GM18909 (cell line): ENCODE data around the gene ANKRD34A.
A peak's percentile ranks its signal among the peaks of the same experiment; 100 is the strongest.

Experiments used
- ATAC-seq: cut with Tn5 transposase; IDR thresholded peaks from one replicate; pipeline ENCODE4 v1.9.1; 2021; ENCODE audit warnings: mild to moderate bottlenecking; ENCODE audit not compliant: unreplicated experiment, poor library complexity

Gene ANKRD34A

DNA sequence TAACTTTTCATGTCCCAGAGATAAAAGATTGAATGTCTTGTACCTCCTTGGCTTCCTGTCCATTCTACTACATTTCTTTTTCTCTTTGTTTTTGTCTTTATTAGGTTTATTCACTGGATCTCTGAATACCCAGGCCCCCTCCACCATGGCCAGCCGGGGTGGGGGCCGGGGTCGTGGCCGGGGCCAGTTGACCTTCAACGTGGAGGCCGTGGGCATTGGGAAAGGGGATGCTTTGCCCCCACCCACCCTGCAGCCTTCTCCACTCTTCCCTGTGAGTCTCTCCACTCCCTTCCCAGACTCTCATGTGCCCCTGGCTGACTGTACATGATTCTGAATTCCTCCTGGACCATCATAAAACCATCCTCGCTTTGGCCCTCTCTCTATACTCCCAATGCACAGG is 10.3 kb upstream of the ANKRD34A start:
- no peak for ATAC-seq

DNA sequence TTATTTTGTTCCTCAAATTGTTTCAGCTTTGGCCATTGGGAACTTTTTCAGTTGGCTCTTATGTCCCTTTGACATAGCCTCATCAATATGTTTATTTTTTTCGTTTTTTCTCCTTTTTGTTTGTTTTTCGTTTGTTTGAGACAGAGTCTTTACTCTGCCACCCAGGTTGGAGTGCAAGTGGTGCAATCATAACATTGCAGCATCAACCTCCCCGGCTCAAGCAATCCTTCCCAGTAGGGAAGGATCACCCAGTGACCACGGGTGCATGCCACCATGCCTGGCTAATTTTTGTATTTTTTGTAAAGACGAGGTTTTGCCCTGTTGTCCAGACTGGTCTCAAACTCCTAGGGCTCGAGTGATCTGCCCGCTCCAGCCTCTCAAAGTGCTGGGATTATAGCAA is 8.2 kb upstream of the ANKRD34A start:
- no peak for ATAC-seq

DNA sequence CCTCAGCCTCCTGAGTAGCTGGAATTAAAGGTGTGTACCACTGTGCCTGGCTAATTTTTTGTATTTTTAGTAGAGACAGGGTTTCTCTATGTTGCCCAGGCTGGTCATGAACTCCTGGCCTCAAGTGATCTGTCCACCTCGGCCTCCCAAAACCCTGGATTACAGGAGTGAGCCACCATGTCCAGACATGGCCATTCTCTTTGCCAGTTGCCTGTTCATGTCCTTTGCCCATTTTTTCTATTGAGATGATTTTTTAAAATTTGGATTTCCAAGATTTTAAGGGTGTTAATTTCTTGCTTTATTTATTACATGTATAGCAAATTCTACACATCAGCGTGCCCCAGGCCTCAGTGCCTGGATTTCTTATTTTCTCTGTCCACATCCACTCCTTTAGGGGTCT is 2.9 kb upstream of the ANKRD34A start:
- no peak for ATAC-seq

DNA sequence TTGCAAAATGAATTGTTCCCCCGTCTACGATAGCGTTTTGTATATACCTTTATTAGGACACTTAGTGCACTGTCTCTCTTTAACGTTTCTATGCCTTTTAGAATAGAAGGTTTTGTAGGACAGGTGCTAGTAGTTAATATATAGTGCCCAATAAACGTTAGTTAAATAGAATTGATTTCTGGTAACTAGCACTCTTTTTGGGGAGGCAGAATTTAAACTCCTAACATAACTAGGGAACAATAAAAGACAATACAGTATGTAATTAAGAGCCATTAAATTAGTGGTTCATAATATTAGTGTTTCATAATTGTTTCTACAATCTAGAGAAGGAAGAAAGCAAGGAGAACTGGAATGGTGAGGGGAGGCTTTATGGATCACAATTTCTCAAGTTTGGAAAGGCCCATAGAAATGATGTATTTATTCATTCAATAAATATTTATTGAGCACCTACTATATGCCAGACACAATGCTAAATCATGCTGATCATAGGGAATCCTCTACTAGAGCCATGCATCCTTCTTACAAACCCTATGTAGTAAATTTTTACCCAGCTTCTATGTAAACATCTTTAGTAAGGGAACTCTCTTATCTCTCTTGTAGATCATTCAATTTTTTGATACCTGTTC is 857 bp upstream of the ANKRD34A start:
- no peak for ATAC-seq

DNA sequence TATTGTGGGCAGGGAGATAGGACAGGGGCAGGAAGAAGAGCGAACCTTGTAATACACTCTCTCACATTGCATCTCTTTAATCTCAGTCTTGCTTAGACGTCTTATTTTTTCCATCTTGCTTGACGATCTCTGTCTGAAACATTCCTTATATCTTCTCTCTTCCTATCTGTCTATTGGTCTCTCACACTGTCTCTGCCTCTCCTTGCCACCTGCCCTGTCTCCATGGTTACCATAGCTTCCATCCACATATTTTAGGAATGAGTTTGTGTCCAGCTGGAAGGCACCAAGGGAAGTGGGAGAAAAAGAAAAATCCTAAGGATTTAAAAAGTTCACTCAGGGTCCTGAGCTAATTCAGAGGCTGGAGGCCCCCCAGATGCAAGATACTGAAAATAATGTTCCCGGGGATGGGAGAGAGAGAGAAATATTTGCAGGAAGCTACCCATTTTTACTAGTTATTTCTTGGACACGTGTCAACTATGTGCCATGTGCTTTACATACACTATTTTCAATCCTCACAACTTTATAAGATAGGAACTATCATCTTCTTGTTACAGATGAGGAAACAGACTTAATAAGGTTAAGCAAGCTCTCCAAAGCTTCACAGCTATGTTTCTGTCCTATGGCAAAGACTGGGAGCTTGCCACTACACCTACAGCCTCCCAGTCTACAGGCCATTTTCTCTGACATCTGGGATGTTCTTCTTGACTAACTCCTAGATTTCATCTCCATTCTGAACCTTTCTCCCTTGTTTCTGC is 933 bp downstream of the ANKRD34A start:
- ATAC-seq: no peak

DNA sequence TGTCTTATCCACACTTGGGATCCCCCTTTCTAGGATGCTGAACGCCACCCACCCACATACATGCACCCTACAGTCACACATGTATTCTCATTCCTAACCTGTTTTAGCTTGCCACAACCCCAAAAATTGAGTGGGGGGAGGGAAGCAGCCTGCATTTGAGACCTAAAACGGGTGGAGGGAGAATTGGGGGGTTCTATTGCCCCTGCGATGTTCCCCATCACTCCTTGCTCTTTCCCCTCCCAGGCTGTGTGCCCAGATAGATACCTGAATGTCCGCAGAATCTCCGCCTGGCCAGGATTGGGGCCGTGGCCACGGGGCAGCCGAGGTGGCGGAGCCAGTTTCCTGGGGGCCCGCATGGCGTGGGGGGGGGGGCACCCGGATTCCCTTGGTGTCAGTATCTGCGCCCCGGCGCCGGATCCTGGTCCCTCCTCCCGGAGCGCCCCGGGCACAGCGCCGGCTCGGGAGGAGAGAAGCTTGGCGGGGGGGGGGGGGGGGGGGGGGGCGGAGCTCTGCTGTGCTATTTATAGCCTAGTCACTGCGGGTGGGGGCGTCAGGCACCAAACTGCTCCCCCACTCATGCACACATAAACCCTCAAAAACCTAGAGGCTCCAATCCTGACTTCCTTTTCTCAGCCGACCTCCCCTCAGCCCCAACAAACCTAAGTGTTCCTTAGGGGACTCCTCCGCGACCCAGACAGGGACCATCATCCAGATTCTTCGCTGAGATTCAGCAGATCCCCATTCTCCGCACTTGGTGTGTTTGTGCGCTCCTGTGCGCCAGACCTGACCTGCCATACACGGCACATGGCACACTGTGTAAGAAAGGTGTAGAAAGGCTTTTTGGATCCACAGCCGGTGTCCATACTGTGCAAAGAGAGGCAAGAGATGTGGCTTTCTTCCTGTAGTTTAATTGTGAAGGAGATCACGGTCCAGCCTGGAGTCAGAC is 1.9 kb downstream of the ANKRD34A start:
- ATAC-seq: no peak

DNA sequence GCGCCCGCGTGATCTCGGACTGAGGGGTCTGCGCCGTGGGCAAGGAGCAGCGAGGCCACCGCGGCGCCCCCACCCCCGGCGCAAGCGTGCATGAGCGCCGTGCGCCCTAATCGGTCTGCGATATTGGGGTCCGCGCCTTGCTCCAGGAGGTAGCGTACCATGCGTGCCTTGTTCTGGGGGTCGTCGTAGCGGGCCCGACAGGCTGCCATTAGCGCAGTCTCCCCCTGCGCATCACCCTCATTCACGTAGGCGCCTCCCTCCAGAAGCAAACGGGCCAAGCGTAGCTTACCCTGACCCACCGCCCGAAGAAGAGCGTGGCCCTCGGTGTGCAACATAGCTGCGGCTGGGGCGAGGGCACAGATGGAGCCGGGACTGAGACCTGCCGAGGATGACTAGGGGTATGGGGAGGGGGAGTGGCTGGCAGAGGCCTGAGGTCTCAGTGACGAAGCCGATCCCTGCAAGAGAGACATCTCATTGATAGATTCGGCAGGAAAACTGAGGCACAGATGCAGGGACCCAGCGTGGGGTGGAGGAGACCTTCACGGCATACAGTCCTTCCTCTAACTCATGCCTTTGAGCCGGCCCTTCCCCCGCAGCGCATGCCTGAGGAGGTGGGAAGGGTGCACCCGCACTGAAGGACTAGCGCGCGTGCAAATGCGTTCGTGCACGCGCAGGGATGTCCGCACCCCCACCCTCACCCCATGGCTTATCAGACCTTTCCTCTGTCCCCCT is 2.8 kb downstream of the ANKRD34A start:
- no peak for ATAC-seq

DNA sequence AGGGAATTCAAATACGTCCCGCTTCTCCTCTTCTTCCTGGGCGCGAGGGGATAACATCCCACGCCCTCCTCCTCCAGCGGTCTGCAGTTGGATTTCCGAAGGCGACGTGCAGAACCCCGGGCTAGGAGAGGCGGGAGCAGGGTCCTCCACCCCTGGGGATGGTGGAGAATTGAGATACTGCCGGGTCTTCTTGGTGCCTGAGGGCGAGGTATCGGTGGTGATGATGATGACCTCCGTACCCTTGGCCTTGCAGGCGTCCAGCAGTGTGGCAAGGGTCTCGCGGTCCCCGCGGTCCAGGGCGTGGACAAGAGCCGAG is 3.3 kb downstream of the ANKRD34A start:
- ATAC-seq: no peak

DNA sequence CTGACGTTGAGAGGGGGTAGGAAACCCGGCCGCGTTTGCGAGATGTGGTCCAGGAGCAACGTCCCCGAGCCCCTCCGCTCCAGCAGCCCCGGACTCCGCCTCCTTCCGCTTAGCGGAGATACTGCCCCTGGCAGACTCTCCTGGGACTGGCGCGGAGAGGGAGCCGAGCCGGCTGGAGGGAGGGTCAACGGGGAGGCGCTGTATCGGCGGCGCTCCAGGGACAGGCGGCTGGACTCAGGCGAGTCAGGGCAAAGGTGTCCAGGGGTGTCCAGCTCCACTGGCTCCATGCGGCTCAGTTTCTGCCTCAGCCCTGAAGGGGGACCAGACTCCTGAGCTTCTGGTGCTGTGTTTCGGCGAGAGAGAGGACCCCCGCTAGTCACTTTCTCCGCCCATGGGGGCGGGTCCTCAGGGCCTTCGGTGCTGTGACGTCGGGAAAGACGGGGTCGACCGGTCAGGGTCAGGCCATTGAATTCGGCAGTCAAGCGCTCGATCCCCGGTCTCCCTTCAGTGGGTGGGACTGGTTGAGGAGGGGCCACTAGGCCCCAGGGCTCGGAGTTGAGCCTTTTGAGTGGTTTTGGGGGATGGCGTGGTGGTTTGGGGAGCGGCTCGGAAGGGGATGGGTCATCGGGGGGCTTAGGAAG is 3.8 kb downstream of the ANKRD34A start:
- ATAC-seq: no peak

DNA sequence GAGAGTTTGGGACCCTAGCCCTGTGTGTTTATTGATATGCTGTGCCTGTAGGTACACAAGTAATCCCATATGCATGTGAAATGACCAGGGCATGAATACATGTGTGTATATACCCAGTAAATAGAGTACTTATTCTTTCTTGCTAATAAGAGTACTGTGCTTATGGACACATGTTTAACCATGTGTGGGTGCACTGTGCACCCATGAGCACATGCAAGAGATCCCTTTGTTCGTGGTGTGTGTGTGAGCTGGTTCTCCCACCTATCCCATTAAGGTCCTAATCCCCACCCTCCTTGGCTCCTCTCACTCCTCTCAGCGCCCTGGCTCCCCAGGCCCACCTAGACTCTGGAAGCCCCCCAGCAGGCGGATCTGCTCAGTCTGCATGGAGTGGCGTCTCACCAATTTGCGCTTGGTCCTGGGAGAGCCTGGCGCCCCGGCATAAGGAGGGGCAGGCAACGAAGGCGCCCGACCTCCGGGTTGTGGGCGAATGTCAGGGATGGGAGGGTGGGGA is 4.4 kb downstream of the ANKRD34A start:
- ATAC-seq: no peak

DNA sequence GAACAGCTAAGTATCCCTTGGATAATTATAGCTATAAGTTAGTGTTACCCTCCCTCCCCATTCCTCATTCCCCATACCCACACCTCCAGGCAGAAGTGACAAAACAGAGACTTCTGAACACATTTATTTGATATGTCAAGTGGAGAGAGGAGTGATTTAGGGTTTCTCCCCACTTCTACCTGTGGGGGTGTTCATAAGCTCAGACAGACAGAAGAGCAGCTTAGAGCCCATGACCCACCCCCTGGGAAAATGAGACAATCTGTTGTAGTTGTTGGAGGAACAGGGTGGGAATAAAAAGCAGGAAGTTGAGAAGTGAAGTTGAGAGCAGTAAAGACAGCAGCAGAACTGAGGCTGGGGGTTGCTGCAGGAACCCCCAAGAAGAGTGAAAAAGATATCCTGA is 5.0 kb downstream of the ANKRD34A start:
- ATAC-seq: no peak

DNA sequence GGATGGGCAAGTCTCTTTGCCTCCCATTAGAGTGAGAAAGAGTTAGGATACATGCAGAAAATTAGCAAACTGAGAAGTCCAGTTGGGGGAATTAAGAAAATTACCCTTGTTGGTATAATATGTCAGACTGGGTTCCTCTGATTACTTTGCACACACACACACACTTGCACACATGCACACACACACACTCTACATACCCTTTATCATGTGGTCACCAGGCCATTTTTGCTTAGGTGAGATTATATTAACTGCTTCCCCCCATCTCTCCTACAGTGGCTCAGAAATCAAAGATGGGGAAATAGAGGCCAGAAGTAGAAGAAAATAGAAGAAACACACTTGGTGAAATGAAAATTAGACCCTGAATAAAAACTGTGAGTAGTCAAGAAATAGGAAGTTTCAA is 5.6 kb downstream of the ANKRD34A start:
- no peak for ATAC-seq

DNA sequence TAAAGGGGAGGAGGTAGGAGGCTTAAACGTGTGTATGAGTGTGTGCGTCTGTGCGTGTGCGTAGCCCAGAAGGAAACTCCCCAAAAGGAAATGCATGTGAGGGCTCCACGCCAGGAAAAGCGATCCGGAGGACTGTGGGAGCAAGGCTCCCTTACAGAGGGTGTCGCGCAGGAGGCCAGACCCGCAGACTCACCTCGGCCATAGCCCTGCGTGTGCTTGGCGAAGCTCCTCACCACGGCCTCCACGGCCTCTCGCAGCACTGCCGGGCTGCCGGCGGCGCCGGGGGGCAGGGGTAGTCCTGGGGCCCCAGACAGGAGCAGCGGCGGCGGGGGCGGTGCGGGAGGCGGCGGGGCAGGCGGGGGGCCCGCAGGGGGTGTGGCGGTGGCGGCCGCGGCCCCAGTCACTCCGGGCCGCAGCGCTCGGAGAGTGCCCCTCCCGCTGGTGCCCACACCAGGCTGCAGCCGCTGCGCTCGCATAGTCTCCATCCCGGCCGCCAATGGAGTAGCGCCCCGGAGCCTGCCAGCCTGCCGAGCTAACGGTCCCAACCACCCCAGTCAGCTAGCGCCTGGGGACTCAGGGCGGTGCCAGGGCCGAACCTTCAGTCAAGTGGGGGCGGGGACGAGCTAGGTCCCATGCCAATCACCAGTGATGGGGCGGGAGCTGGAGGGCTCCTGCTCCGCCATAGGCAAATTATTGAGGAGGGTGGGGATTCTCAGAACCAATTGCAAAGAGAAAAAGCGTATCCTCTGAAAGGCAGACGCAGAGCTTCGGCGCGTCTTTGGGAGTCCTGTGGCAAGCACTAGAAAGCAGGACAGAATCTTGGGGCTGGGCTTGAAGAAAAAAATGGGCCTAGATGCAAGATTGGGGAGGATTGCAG is 6.7 kb downstream of the ANKRD34A start, which contains the start of gene LIX1L:
Gene LIX1L (minus strand): TSS at position 575 of the 877 bp plus-strand sequence. CDS start 90 bp downstream, at position 485.
- peak; percentile 87 for ATAC-seq

DNA sequence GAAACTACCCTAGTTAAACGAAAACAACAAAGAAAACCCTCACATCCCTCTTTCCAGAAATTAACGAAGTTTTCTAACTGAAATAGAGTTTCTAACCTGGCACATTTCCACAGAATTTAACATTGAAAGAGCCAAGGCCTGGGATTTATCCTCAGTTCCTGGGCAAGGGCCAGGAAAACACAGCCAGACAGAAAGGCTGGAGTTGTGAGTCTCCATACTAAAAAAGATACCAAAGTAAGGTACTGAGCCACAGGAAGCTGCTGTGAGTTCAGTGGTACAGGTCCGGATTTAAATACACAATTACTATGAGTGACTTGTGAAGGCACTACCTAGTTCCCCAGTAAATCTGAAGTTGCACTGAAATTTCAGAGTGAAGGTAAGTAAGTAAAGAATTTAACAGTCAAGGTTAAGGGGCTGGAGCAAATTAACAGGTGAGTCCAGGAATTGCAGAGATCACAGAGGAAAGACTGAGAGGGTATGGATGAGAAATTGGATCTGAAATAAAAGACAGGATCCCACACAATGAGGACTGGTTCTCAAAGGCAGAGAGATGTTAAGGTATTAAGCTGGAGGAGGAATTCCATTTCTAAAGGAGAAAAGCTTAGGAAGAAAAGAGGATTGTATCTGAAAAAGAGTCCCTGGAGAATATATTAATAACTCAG is 7.5 kb downstream of the ANKRD34A start:
- no peak for ATAC-seq

DNA sequence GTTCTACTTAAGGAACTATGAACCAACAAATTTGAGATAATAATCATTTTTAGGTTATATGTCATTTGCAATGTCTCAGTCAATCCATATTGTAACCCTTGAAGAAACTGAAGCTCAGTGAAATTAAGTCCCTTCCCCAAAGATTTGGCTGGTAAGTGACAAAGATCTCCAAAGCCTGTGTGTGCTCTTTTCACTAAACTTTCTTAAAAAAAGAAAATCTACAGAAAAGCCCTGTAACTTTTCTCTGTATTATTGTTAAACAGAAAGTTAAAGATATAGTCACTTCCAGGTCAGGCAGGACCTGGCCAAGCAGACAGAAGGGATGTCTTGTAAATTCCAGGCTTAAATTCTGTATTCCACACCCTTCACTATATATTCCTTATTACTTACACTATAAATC is 8.0 kb downstream of the ANKRD34A start:
- no peak for ATAC-seq

DNA sequence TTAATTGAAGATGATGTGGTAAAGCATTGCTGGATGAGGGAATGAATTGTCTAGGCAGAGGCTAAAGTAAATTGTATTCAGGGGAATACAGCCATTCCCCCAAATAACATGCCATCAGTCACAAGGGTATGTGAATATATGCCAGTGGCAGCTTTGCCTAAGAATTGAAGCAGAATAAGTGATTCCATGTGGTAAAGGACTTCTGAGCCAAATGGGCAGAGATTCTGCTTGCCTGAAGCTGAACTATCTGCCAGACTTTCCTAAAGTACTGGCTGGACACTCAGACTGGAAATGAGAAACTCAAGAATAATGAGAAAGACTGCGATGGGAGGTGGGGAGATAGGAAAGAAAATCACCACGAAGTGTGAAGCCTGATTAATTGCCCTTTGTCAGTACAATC is 8.9 kb downstream of the ANKRD34A start:
- no peak for ATAC-seq

DNA sequence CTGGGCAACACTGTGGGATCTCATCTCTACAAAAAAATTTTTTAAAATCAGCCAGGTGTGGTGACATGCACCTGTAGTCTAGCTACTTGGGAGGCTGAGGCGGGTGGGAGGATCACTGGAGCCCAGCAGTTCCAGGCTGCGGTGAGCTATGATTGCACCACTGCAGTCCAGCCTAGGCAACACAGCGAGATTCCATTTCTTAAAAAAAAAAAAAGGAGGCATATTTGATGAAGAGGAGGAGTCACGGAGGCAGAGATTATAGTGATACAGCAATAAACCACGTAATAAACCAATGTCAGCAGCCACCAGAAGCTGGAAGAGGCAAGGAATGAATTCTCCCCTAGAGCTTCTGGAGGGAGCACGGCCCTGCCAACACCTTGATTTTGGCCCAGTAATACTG is 10.5 kb downstream of the ANKRD34A start:
- no peak for ATAC-seq

DNA sequence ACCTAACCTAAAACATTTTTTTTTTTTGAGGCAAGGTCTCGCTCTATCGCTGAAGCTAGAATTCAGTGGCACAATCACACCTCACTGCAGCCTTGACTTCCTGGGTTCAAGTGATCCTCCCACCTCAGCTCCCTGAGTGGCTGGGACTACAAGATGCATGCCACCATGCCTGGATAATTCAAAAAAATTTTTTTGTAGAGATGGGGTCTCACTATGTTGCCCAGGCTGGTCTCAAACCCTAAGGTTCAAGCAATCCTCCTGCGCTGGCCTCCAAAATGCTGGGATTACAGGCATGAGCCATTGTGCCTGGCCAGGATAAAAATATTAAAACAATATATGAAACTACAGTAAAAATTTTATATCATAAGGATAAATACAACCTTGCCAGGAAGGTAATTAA is 11.5 kb downstream of the ANKRD34A start:
- no peak for ATAC-seq
